Measurements from ENCODE around the gene ABCG1. TPM values are rescaled to one million over a fixed set of nuclear protein-coding genes. Genes with fewer than 3 reads are reported as not detected.

The ABCG1 gene
- total RNA-seq, 1 donor from 2014 or later: 1.3 TPM

DNA sequence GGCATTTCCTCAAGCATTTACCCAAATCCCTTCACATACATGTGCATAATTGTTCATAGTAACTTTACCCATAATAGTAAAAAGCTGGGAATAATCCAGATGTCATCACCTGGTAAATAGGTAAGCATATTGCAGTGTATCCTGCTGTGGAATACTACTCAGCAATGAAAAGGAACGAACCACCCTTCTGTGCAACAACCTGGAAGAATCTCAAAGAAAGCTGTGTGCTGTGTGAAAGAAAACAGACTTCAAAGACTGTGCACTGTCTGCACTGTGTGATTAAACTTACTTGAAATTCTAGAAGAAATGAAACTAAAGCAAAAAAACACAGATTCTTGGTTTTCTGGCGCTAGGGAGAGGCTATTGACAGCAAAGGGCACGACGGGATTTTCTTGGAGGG is 118.3 kb downstream of the ABCG1 start:
- Histone ChIP-seq H3K36me3 (ENCODE audit: insufficient read depth, low read length) (no peaks in the 10 kb centered on the region), H3K9ac (ENCODE audit: low read length) (no peak overlapping the region), H3K79me2 (ENCODE audit: insufficient read depth, low read length) (no peaks in the 10 kb centered on the region), H4K20me1 (ENCODE audit: insufficient read depth, low read length) (no peaks in the 10 kb centered on the region), H3K4me3 (ENCODE audit: insufficient read depth, low read depth, low read length) (no peak overlapping the region), H3K4me1 (ENCODE audit: insufficient read depth, low read length) (peaks cover 5% of the 10 kb centered on the region), H2AFZ (ENCODE audit: low read depth, low read length) (no peak overlapping the region), H3K27me3 (ENCODE audit: insufficient read depth, low read length) (peaks cover 20% of the 10 kb centered on the region), H3K9me3 (ENCODE audit: insufficient read depth, low read depth, low read length) (no peaks in the 10 kb centered on the region), H3K4me2 (ENCODE audit: low read length) (no peak overlapping the region), H3K27ac (ENCODE audit: low read depth, low read length) (no peak overlapping the region)
- peaks cover 2% of the 10 kb centered on the region for H3K9me3 Mint-ChIP-seq (ENCODE audit: unreplicated experiment)
- DNase-seq (ENCODE audit: low read depth) (no peak), FAIRE-seq (no peak)
- H3K36me3 Mint-ChIP-seq (ENCODE audit: low read depth, unreplicated experiment): no peaks in the 10 kb centered on the region
- no peak overlapping the region for H3K27ac Mint-ChIP-seq (ENCODE audit: unreplicated experiment)
- H3K4me1 Mint-ChIP-seq (ENCODE audit: low read depth, unreplicated experiment): peaks cover 5% of the 10 kb centered on the region
- TF ChIP-seq, protein P1, sequence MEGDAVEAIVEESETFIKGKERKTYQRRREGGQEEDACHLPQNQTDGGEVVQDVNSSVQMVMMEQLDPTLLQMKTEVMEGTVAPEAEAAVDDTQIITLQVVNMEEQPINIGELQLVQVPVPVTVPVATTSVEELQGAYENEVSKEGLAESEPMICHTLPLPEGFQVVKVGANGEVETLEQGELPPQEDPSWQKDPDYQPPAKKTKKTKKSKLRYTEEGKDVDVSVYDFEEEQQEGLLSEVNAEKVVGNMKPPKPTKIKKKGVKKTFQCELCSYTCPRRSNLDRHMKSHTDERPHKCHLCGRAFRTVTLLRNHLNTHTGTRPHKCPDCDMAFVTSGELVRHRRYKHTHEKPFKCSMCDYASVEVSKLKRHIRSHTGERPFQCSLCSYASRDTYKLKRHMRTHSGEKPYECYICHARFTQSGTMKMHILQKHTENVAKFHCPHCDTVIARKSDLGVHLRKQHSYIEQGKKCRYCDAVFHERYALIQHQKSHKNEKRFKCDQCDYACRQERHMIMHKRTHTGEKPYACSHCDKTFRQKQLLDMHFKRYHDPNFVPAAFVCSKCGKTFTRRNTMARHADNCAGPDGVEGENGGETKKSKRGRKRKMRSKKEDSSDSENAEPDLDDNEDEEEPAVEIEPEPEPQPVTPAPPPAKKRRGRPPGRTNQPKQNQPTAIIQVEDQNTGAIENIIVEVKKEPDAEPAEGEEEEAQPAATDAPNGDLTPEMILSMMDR (IDR thresholded peaks at IDR 0.05; ENCODE audit: insufficient read depth, low read depth, low read length): no peak
- TF ChIP-seq EZH2 (IDR thresholded peaks at IDR 0.05; ENCODE audit: insufficient read depth, low read length): no peak
- peaks cover 10% of the 10 kb centered on the region for H3K27me3 Mint-ChIP-seq (ENCODE audit: low read depth, unreplicated experiment)
- no peak overlapping the region for H3K4me3 Mint-ChIP-seq (ENCODE audit: unreplicated experiment)

DNA sequence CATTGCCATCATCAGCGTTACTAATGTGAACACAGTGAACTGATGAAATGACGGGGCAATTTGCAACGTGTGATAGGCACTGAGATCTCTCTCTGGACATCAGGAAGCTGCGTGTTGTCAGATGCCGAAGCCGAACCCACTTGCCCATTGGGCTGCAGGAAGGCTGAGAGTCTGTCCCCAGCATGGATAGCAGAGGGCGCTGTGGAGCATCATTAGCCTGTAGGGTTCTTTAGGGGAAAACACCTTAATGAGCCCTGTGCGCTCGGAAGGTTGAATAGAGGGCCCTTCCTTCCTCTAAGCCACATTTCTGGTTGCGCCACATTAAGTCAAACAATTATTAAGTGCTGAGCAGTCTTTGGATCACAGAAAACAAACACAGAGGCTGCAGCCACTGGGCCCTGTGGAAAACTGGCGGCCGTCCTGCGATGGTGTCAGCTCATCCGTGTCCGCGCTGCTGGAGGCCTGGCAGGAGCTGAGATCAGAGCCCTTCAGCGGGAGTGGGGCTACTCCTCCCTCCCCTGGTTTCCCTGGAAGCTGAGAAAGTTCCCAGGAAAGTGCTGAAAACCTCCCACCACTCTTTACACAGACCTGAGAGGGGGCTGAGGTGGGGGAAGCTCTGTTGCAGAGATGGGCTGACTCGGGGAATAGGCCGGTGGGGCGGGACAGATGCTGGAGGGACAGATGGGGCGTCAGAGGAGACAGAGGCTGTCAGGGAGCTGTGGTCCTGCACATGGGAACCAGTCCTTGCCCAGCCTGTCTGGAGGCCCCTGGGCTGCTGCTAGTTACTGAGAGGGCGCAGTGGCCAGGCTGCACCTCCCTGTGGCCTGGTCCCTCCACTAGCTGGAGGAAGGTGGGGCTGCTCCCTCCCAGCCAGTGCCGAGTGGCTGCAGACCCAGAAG is 119.1 kb downstream of the ABCG1 start:
- peak overlapping the region; percentile 60 for H3K4me2 ChIP-seq (ENCODE audit: low read length)
- Mint-ChIP-seq H3K27ac (ENCODE audit: unreplicated experiment) (no peak overlapping the region), H3K4me1 (ENCODE audit: low read depth, unreplicated experiment) (peaks cover 5% of the 10 kb centered on the region), H3K4me3 (ENCODE audit: unreplicated experiment) (no peak overlapping the region), H3K27me3 (ENCODE audit: low read depth, unreplicated experiment) (peaks cover 7% of the 10 kb centered on the region), H3K36me3 (ENCODE audit: low read depth, unreplicated experiment) (no peaks in the 10 kb centered on the region), H3K9me3 (ENCODE audit: unreplicated experiment) (no peaks in the 10 kb centered on the region)
- no peak overlapping the region for H3K4me3 ChIP-seq (ENCODE audit: insufficient read depth, low read depth, low read length)
- peak overlapping the region; percentile 52 for H2AFZ ChIP-seq (ENCODE audit: low read depth, low read length)
- no peaks in the 10 kb centered on the region for H4K20me1 ChIP-seq (ENCODE audit: insufficient read depth, low read length)
- peak; percentile 9 for DNase-seq (ENCODE audit: low read depth)
- H3K36me3 ChIP-seq (ENCODE audit: insufficient read depth, low read length): no peaks in the 10 kb centered on the region
- H3K9ac ChIP-seq (ENCODE audit: low read length): no peak overlapping the region
- peaks cover 20% of the 10 kb centered on the region for H3K27me3 ChIP-seq (ENCODE audit: insufficient read depth, low read length)
- FAIRE-seq: no peak
- H3K79me2 ChIP-seq (ENCODE audit: insufficient read depth, low read length): no peaks in the 10 kb centered on the region
- H3K27ac ChIP-seq (ENCODE audit: low read depth, low read length): no peak overlapping the region
- H3K9me3 ChIP-seq (ENCODE audit: insufficient read depth, low read depth, low read length): no peaks in the 10 kb centered on the region
- TF ChIP-seq, protein P1 (IDR thresholded peaks at IDR 0.05; ENCODE audit: insufficient read depth, low read depth, low read length): peak; percentile 61
- TF ChIP-seq EZH2 (IDR thresholded peaks at IDR 0.05; ENCODE audit: insufficient read depth, low read length): no peak
- H3K4me1 ChIP-seq (ENCODE audit: insufficient read depth, low read length): peaks cover 5% of the 10 kb centered on the region

Measured in astrocyte (in vitro differentiated cells and primary cell).